HG03066 (cell line): ENCODE measurements around the gene MAGEA3.
"Not testable (repeated sequence)": the region's sequence is repeated elsewhere in the genome, so short reads cannot be mapped to it uniquely, and the experiment has no call there.

Experiments
- ATAC-seq: cut with Tn5 transposase; IDR thresholded peaks from one replicate; pipeline ENCODE4 v1.9.1; 2021; ENCODE audit warnings: low read depth; ENCODE audit not compliant: unreplicated experiment

Gene MAGEA3

DNA sequence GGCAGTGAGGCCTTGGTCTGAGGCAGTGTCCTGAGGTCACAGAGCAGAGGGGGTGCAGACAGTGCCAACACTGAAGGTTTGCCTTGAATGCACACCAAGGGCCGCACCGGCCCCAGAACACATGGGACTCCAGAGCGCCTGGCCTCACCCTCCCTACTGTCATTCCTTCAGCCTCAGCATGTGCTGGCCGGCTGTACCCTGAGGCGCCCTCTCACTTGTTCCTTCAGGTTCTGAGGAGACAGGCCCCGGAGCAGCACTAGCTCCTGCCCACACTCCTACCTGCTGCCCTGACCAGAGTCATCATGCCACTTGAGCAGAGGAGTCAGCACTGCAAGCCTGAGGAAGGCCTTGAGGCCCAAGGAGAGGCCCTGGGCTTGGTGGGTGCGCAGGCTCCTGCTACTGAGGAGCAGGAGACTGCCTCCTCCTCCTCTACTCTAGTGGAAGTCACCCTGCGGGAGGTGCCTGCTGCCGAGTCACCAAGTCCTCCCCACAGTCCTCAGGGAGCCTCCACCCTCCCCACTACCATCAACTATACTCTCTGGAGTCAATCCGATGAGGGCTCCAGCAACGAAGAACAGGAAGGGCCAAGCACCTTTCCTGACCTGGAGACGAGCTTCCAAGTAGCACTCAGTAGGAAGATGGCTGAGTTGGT is 37.4 kb downstream of the MAGEA3 start:
- no peak for ATAC-seq

DNA sequence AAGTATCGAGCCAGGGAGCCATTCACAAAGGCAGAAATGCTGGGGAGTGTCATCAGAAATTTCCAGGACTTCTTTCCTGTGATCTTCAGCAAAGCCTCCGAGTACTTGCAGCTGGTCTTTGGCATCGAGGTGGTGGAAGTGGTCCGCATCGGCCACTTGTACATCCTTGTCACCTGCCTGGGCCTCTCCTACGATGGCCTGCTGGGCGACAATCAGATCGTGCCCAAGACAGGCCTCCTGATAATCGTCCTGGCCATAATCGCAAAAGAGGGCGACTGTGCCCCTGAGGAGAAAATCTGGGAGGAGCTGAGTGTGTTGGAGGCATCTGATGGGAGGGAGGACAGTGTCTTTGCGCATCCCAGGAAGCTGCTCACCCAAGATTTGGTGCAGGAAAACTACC is 37.9 kb downstream of the MAGEA3 start:
- not testable (repeated sequence) for ATAC-seq

DNA sequence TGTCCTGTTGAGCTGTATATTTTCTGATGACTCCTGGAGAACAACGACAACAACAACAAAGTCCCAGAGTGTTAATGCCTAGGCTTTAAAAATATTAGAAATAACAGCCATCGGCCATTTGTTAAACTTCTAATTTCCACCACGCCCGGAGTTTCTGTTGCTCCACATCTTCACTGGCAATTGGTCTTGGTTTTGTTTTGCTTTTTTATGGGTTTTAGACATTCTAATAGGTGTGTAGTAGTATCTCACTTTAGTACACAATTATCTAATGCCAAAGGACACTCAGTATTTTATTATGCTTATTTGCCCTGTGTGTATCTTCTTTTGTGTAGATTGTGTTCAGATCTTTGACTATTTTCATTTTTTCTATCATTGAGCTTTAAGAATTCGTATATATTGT is 40.0 kb downstream of the MAGEA3 start:
- ATAC-seq = no peak
